HEK293T (cell line): Measurements from ENCODE around the gene ENTPD8.

Source experiments
- CTCF ChIA-PET: fragments of 350-600 bp; formaldehyde crosslinking; extraction: SDS; loops from one replicate; lab custom pipeline; 2021; ENCODE audit warnings: antibody characterized with exemption, inconsistent platforms; lab: Yijun Ruan, JAX
- POLR2A ChIA-PET: fragments of 350-600 bp; formaldehyde crosslinking; extraction: SDS; loops from one replicate; lab custom pipeline; 2020; ENCODE audit warnings: antibody characterized with exemption, inconsistent platforms; lab: Yijun Ruan, JAX
- DNase-seq: peaks from one replicate; pipeline ENCODE4 v3.0.0; 2012; ENCODE audit warnings: mixed read lengths; ENCODE audit errors: extremely low spot score
- ARNT ChIP-seq: fragments of 450-650 bp; IDR thresholded peaks from 2 replicates; pipeline ENCODE4 v1.6.1; 2017; ENCODE audit warnings: mild to moderate bottlenecking
- BHLHE40 ChIP-seq: fragments of 450-650 bp; IDR thresholded peaks from 2 replicates; pipeline ENCODE4 v1.6.1; 2016; ENCODE audit warnings: mild to moderate bottlenecking, moderate library complexity, borderline replicate concordance
- CTBP1 ChIP-seq: fragments of 450-650 bp; IDR thresholded peaks from 2 replicates; pipeline ENCODE4 v1.6.1; 2016; ENCODE audit warnings: borderline replicate concordance
- ELF4 ChIP-seq: fragments of 450-650 bp; IDR thresholded peaks from 2 replicates; pipeline ENCODE4 v1.6.1; 2017; ENCODE audit warnings: antibody characterized with exemption
- FOXA1 ChIP-seq: fragments of 450-650 bp; IDR thresholded peaks from 2 replicates; pipeline ENCODE4 v1.6.1; 2016; ENCODE audit warnings: mild to moderate bottlenecking
- HDGF ChIP-seq: fragments of 450-650 bp; IDR thresholded peaks from 2 replicates; pipeline ENCODE4 v1.6.1; 2017; ENCODE audit warnings: antibody characterized with exemption, borderline replicate concordance
- L3MBTL2 ChIP-seq: fragments of 450-650 bp; conservative IDR thresholded peaks from 2 replicates; pipeline ENCODE4 v1.6.1; 2016; ENCODE audit warnings: mild to moderate bottlenecking
- LEF1 ChIP-seq: fragments of 450-650 bp; IDR thresholded peaks from 2 replicates; pipeline ENCODE4 v1.6.1; 2017; ENCODE audit warnings: mild to moderate bottlenecking, borderline replicate concordance
- NFRKB ChIP-seq: fragments of 450-650 bp; IDR thresholded peaks from 2 replicates; pipeline ENCODE4 v1.6.1; 2016; ENCODE audit warnings: mild to moderate bottlenecking, moderate library complexity
- PKNOX1 ChIP-seq: fragments of 450-650 bp; IDR thresholded peaks from 2 replicates; pipeline ENCODE4 v1.6.1; 2016
- SP1 ChIP-seq: fragments of 450-650 bp; IDR thresholded peaks from 2 replicates; pipeline ENCODE4 v1.6.1; 2017
- SUZ12 ChIP-seq: fragments of 450-650 bp; IDR thresholded peaks from 2 replicates; pipeline ENCODE4 v1.6.1; 2016; ENCODE audit warnings: mild to moderate bottlenecking
- TARDBP ChIP-seq: fragments of 450-650 bp; IDR thresholded peaks from 2 replicates; pipeline ENCODE4 v1.6.1; 2016
- ZNF384 ChIP-seq: fragments of 450-650 bp; IDR thresholded peaks from 2 replicates; pipeline ENCODE4 v1.6.1; 2016

ENTPD8 gene

GRCh38 chr9:137428311-137428630, 12.9 kb downstream of the ENTPD8 start:
- POLR2A ChIA-PET, result no interaction called here
- CTCF ChIA-PET, result no interaction called here
- DNase-seq, result no peak
- TF ChIP-seq ZNF384 (no peak), L3MBTL2 (no peak), HDGF (no peak), BHLHE40 (no peak)

- DNase-seq, result no peak
- ChIA-PET POLR2A (no interaction called here), CTCF (no interaction called here)
- TF ChIP-seq BHLHE40 (no peak), FOXA1 (no peak)
Observed at GRCh38 chr9:137427454-137428310, 13.5 kb downstream of the ENTPD8 start.

DNA sequence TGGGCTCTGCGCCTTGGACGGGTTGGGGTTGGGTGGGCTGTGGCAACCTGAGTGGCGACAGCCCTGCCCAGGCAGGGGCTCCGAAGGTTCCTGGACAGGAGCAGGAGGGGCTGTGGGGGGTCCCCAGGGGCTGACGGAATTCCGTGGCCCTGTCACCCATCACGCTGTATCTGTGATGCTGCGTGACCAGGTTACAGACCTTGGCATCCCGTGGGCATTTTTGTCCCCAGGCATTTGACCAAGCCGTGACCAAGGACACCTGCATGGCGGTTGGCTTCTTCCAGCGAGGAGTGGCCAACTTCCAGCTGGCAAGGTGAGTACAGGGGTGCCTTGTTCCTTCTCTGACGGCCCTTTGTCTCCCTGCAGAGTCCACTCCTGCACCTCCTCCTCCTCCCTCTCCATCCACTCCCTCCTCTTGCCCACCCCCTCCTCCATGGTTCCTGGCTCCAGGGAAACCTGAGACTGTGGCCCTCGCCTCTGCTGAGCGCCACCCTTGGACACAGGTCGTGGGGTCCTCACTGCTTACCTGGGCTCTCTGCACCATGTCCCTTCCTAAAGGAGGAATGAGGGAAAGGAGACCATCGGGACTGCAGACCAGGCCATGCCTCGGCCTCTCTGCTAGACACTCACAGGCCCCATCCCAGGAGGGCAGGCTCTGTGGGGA, 15.0 kb downstream of the ENTPD8 start:
- no peak for DNase-seq
- POLR2A ChIA-PET, result no interaction called here
- TF ChIP-seq SUZ12 (no peak), L3MBTL2 (no peak), TARDBP (no peak), ELF4 (no peak), BHLHE40 (no peak), HDGF (no peak), ARNT (no peak)
- CTCF ChIA-PET, result no interaction called here

DNA sequence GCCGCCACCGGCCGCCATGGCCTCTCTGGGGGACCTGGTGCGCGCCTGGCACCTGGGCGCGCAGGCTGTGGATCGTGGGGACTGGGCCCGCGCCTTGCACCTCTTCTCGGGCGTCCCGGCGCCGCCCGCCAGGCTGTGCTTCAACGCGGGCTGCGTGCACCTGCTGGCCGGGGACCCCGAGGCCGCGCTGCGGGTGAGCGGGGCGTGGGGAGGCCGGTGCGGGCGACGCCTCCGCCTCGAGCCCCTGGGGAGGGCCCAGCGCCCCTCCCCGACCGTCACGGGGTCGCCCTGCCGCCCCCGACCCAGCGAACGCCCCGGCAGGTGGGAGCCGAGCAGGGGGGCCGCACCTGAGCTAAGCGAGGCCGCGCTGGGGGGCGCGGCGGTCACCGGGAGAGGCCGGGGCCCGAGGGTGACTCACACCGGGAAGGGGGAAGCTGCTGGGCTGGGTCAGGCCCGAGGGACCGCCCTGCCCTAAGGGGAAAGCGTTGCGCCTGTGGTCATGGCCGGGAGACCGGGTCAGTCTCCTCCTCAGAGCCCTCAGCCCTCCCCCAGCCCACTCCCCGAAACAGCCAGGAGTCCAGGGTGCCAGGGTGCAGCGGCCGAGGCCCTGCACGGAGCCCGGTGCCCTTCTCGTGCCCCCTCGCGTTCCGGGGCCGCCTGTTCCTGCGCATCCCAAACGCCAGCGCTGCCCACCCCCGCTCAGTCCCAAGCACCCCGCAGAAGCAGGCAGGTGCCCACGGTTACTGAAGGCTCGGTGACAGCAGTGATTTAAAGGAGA, 17.5 kb downstream of the ENTPD8 start:
- TF ChIP-seq ELF4, result no peak
- TF ChIP-seq NFRKB, result no peak
- TF ChIP-seq SUZ12, result no peak
- no peak for TF ChIP-seq ARNT
- no peak for TF ChIP-seq CTBP1
- no peak for TF ChIP-seq BHLHE40
- no peak for TF ChIP-seq PKNOX1
- no peak for TF ChIP-seq LEF1
- no peak for DNase-seq
- POLR2A ChIA-PET, result interaction anchor here (0.5 to 2.4 kb wide), 16 partner anchors 10 to 294 kb away, joined by 3 to 18 read pairs (median 4); partner anchors contain the start of genes ENTPD8, NRARP, NSMF and TUBB4B
- CTCF ChIA-PET, result interaction anchor here (1.2 to 1.6 kb wide), 2 partner anchors 104 to 122 kb away, joined by 4 read pairs; partner anchors contain the start of gene NRARP

DNA sequence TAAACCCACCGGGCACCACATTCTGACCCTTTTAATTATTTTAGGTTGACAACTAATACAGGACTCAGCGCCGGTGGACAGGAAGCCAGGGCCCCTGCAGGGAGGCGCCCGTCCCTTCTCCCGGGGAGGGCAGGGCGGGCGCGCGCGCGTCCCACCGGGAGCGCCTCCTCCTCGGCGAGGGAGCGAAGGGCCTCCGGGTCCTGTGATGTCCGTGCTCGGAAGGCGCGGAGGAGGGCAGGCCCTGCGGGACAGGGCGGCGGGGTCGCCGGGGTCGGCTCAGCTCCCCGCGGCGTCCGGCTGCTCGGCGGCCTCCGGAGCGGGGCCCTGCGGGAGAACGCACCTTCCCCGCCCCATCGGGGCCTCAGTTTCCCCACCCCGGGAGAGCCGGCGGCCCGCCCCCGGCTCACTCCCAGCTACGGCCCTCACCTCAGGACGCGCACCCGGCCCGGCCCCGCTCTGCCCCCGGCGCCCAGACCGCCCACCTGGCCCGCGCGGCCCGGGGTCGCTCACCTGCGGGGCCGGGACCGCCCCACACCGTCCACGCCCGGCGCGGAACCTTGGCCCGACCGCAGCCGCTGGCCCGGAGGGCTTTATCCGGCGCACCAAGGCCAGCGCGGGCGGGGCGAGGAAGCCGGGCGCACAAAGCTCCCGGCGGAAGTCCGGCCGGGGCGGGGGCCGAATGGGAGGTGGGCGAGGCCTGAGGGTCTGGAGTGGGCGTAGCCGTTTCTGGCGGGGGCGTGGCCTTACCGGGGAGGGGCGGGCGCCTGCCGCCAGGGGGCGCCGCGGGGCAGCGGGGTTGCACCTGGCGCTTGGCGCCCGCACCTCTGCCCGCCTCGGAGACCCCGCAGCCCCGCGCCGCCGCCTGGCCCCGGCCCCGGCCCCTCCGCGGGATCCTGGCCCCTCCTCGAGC, 18.3 kb downstream of the ENTPD8 start, which contains the start of the genes EXD3 and NOXA1:
EXD3 (minus strand) TSS at position 559 of the 910 bp plus-strand sequence. CDS start 27,805 bp downstream, outside the sequence.
NOXA1 (plus strand) TSS at position 790 of the 910 bp plus-strand sequence. CDS start 137 bp downstream, outside the sequence.
- POLR2A ChIA-PET, result interaction anchor here (0.5 to 2.4 kb wide), 23 partner anchors 8 to 293 kb away, joined by 3 to 18 read pairs (median 3); partner anchors contain the start of genes ENTPD8, MRPL41, NRARP and NSMF
- DNase-seq, result peak; percentile 99
- TF ChIP-seq CTBP1 (no peak; the same call in 1 of the 2 replicates), LEF1 (peak; percentile 85; the same call in 1 of the 2 replicates), ARNT (peak; percentile 76)
- CTCF ChIA-PET, result interaction anchor here (0.6 to 1.6 kb wide), 5 partner anchors 11 to 121 kb away, joined by 3 to 4 read pairs (median 4); partner anchors contain the start of gene NRARP

GRCh38 chr9:137421838-137422603, 19.1 kb downstream of the ENTPD8 start:
- TF ChIP-seq BHLHE40 (no peak), L3MBTL2 (no peak), CTBP1 (no peak), ARNT (no peak), ELF4 (no peak), FOXA1 (no peak), SP1 (no peak), PKNOX1 (no peak), TARDBP (no peak)
- DNase-seq, result no peak
- CTCF ChIA-PET, result interaction anchor here (1.1 kb wide), 1 partner anchor 10 kb away, joined by 3 read pairs; no protein-coding TSS in a partner anchor
- POLR2A ChIA-PET, result interaction anchor here (0.6 to 2.4 kb wide), 11 partner anchors 7 to 181 kb away, joined by 3 to 18 read pairs (median 4); partner anchors contain the start of genes ENTPD8, MRPL41, NRARP and TUBB4B
